ENCODE measurements around the gene GDF11. TPM values are rescaled to one million over a fixed set of nuclear protein-coding genes. Genes with fewer than 3 reads are reported as not detected.

The GDF11 gene
- total RNA-seq, 1 donor from 2014 or later = 52.4 TPM

GRCh38 chr12:55741931-55742680, 816 bp upstream of the GDF11 start:
- H3K4me1 Mint-ChIP-seq (ENCODE audit: low read depth, unreplicated experiment) = peaks cover 30% of the 10 kb centered on the region
- peaks cover 19% of the 10 kb centered on the region for H3K9me3 Mint-ChIP-seq (ENCODE audit: unreplicated experiment)
- H3K27me3 Mint-ChIP-seq (ENCODE audit: unreplicated experiment) = peaks cover 11% of the 10 kb centered on the region
- TF ChIP-seq CTCF (IDR thresholded peaks at IDR 0.05; ENCODE audit: partially characterized antibody, unreplicated experiment) = no peak
- no peak for DNase-seq
- peak overlapping the region; percentile 89 for H3K4me3 Mint-ChIP-seq (ENCODE audit: unreplicated experiment)
- H3K27ac Mint-ChIP-seq (ENCODE audit: unreplicated experiment) = peak overlapping the region; percentile 99
- H3K36me3 Mint-ChIP-seq (ENCODE audit: unreplicated experiment) = no peaks in the 10 kb centered on the region

- Mint-ChIP-seq H3K4me3 (ENCODE audit: unreplicated experiment) (peak overlapping the region; percentile 99), H3K27me3 (ENCODE audit: unreplicated experiment) (peaks cover 13% of the 10 kb centered on the region), H3K27ac (ENCODE audit: unreplicated experiment) (peak overlapping the region; percentile 95), H3K9me3 (ENCODE audit: unreplicated experiment) (peaks cover 19% of the 10 kb centered on the region), H3K36me3 (ENCODE audit: unreplicated experiment) (no peaks in the 10 kb centered on the region), H3K4me1 (ENCODE audit: low read depth, unreplicated experiment) (peaks cover 34% of the 10 kb centered on the region)
- TF ChIP-seq CTCF (IDR thresholded peaks at IDR 0.05; ENCODE audit: partially characterized antibody, unreplicated experiment) = no peak
- DNase-seq = peak; percentile 67
Observed at GRCh38 chr12:55743406-55744339, 751 bp downstream of the GDF11 start.

GRCh38 chr12:55744340-55745030, 1.6 kb downstream of the GDF11 start:
- Mint-ChIP-seq H3K9me3 (ENCODE audit: unreplicated experiment) (peaks cover 19% of the 10 kb centered on the region), H3K36me3 (ENCODE audit: unreplicated experiment) (no peaks in the 10 kb centered on the region), H3K4me3 (ENCODE audit: unreplicated experiment) (peak overlapping the region; percentile 99), H3K4me1 (ENCODE audit: low read depth, unreplicated experiment) (peaks cover 42% of the 10 kb centered on the region), H3K27ac (ENCODE audit: unreplicated experiment) (peak overlapping the region; percentile 95), H3K27me3 (ENCODE audit: unreplicated experiment) (peaks cover 13% of the 10 kb centered on the region)
- DNase-seq = no peak
- no peak for TF ChIP-seq CTCF (IDR thresholded peaks at IDR 0.05; ENCODE audit: partially characterized antibody, unreplicated experiment)

GRCh38 chr12:55745361-55746173, 2.6 kb downstream of the GDF11 start:
- H3K27me3 Mint-ChIP-seq (ENCODE audit: unreplicated experiment) = peaks cover 13% of the 10 kb centered on the region
- no peak for TF ChIP-seq CTCF (IDR thresholded peaks at IDR 0.05; ENCODE audit: partially characterized antibody, unreplicated experiment)
- H3K27ac Mint-ChIP-seq (ENCODE audit: unreplicated experiment) = peak overlapping the region; percentile 97
- peak; percentile 85 for DNase-seq
- H3K4me1 Mint-ChIP-seq (ENCODE audit: low read depth, unreplicated experiment) = peaks cover 44% of the 10 kb centered on the region
- H3K4me3 Mint-ChIP-seq (ENCODE audit: unreplicated experiment) = peak overlapping the region; percentile 99
- H3K9me3 Mint-ChIP-seq (ENCODE audit: unreplicated experiment) = peaks cover 21% of the 10 kb centered on the region
- no peaks in the 10 kb centered on the region for H3K36me3 Mint-ChIP-seq (ENCODE audit: unreplicated experiment)
